NAMALWA (cell line): ENCODE measurements around the gene HAND2.

Experiments used
- DNase-seq: peaks from one replicate; pipeline ENCODE4 v3.0.0-alpha.2; 2015; ENCODE audit warnings: low spot score

Gene HAND2

GRCh38 chr4:173520921-173521466, 9.0 kb downstream of the HAND2 start:
- no peak for DNase-seq

GRCh38 chr4:173519111-173520101, 10.6 kb downstream of the HAND2 start:
- no peak for DNase-seq

- no peak for DNase-seq
Measured at GRCh38 chr4:173518425-173519102, 11.5 kb downstream of the HAND2 start.

- DNase-seq, result no peak
Measured at GRCh38 chr4:173517781-173518424, 12.1 kb downstream of the HAND2 start.

GRCh38 chr4:173516621-173517524, 13.2 kb downstream of the HAND2 start:
- DNase-seq, result no peak

- DNase-seq, result no peak
Measured at GRCh38 chr4:173515458-173515857, 14.6 kb downstream of the HAND2 start.

GRCh38 chr4:173514641-173515217, 15.3 kb downstream of the HAND2 start:
- DNase-seq, result no peak

- DNase-seq, result no peak
Measured at GRCh38 chr4:173513651-173514050, 16.4 kb downstream of the HAND2 start.

- no peak for DNase-seq
Measured at GRCh38 chr4:173511787-173512361, 18.2 kb downstream of the HAND2 start.

GRCh38 chr4:173509036-173510001, 20.7 kb downstream of the HAND2 start:
- no peak for DNase-seq

- DNase-seq, result no peak
Measured at GRCh38 chr4:173508386-173509035, 21.5 kb downstream of the HAND2 start.

GRCh38 chr4:173507471-173508385, 22.3 kb downstream of the HAND2 start:
- DNase-seq, result no peak

GRCh38 chr4:173506597-173507211, 23.3 kb downstream of the HAND2 start:
- DNase-seq, result no peak

- DNase-seq, result peak; percentile 74
Measured at GRCh38 chr4:173505924-173506518, 24.0 kb downstream of the HAND2 start.

GRCh38 chr4:173504181-173504503, 25.9 kb downstream of the HAND2 start:
- DNase-seq, result no peak

- no peak for DNase-seq
Measured at GRCh38 chr4:173503330-173504180, 26.5 kb downstream of the HAND2 start.
